ENCODE results near the gene OXA1L. TPM values are rescaled to one million over a fixed set of nuclear protein-coding genes. Genes with fewer than 3 reads are reported as not detected.

The OXA1L gene
- total and polyA plus RNA-seq, 2 of the 13 experiments (the other 11 are each of a cell fraction or from before 2014, with no cell fraction given): 230 to 589 TPM

GRCh38 chr14:22822016-22822570 lies 55.6 kb downstream of the OXA1L start (continued):
- TF ChIP-seq EZH2 (conservative IDR thresholded peaks at IDR 0.05; ENCODE audit: low read depth, low read length) (no peak), JDP2 (CRISPR knock-in tag; IDR thresholded peaks at IDR 0.05; ENCODE audit: borderline replicate concordance) (no peak), ZBTB20 (CRISPR knock-in tag; IDR thresholded peaks at IDR 0.05; ENCODE audit: borderline replicate concordance, low read depth) (no peak), ZNF343 (CRISPR knock-in tag; IDR thresholded peaks at IDR 0.05) (no peak), ZSCAN5A (CRISPR knock-in tag; IDR thresholded peaks at IDR 0.05; ENCODE audit: borderline replicate concordance) (no peak), PCBP1 (IDR thresholded peaks at IDR 0.05; ENCODE audit: borderline replicate concordance, low read depth, low read length) (peak; percentile 91), KDM2A (CRISPR knock-in tag; IDR thresholded peaks at IDR 0.05; ENCODE audit: borderline replicate concordance, low read depth) (no peak), MED8 (CRISPR knock-in tag; IDR thresholded peaks at IDR 0.05; ENCODE audit: insufficient replicate concordance) (no peak), RBM39 (IDR thresholded peaks at IDR 0.05; ENCODE audit: low read depth, low read length, poor library complexity, severe bottlenecking) (peak; percentile 32), MIXL1 (CRISPR knock-in tag; IDR thresholded peaks at IDR 0.05) (no peak), ZNF7 (CRISPR knock-in tag; IDR thresholded peaks at IDR 0.05) (no peak), ZMAT5 (CRISPR knock-in tag; IDR thresholded peaks at IDR 0.05; ENCODE audit: borderline replicate concordance, low read depth) (no peak), ZNF432 (CRISPR knock-in tag; IDR thresholded peaks at IDR 0.05; ENCODE audit: borderline replicate concordance) (no peak), FOXJ3 (CRISPR knock-in tag; IDR thresholded peaks at IDR 0.05; ENCODE audit: borderline replicate concordance) (no peak), TAF1 (CRISPR knock-in tag; IDR thresholded peaks at IDR 0.05) (no peak; the same call in 1 of the 2 replicates), E2F5 (CRISPR knock-in tag; conservative IDR thresholded peaks at IDR 0.05) (no peak), CERS6 (CRISPR knock-in tag; IDR thresholded peaks at IDR 0.05) (no peak), ARNT2 (CRISPR knock-in tag; IDR thresholded peaks at IDR 0.05; ENCODE audit: low read depth) (no peak), ZBTB34 (CRISPR knock-in tag; IDR thresholded peaks at IDR 0.05) (0 out of 2 replicates have a peak, but pooled peaks have one; percentile 11), HOMEZ (CRISPR knock-in tag; IDR thresholded peaks at IDR 0.05; ENCODE audit: low read depth) (no peak), CREBL2 (CRISPR knock-in tag; IDR thresholded peaks at IDR 0.05; ENCODE audit: borderline replicate concordance) (no peak), ZNF891 (CRISPR knock-in tag; IDR thresholded peaks at IDR 0.05) (no peak)

Data from HepG2 (cell line).